Measurements from ENCODE around the gene CAMKK2.

- TF ChIP-seq CTCF (IDR thresholded peaks at IDR 0.05; ENCODE audit: borderline replicate concordance, extremely low read depth, low read length, poor library complexity, severe bottlenecking) (no peak), EZH2 (IDR thresholded peaks at IDR 0.05; ENCODE audit: borderline replicate concordance, low read depth, low read length, severe bottlenecking) (no peak)
These were observed 19.1 kb downstream of the CAMKK2 start for GRCh38 chr12:121277374-121277759.

Measured in DND-41 (cell line).